ENCODE results near the gene ZNF480.
"Not testable (repeated sequence)": the region's sequence is repeated elsewhere in the genome, so short reads cannot be mapped to it uniquely, and the experiment has no call there.

ZNF480 gene

GRCh38 chr19:52296773-52297600 is at the start of gene ZNF480:
TSS of gene ZNF480 (plus strand) at chr19:52297169. CDS start at chr19:52300413, 3,244 bp downstream.
- peak; percentile 52 to 76 (median 56) for DNase-seq (ENCODE audit: low read depth in 3 of 3)

DNA sequence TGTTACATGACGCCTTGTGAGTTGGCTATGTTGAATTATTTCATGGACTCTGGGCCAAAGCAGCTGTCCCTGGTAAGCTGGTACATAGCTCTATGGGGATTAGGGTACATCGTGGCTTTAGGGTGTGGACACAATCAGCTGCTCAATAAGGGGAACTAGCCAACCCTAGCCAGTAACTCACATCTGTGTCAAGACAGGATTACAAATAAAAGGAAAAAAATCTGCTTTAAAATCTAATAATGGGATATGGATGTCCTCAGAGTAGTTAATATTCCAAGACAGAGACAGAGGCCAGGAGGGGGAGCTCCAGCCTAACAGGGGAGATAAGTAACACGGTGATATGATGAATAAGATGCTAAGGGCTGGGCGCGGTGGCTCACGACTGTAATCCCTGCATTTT is 48.7 kb upstream of the ZNF480 start:
- peak; percentile 15 to 53 (median 40) for DNase-seq (ENCODE audit: low read depth in 3 of 3)

- no peak for DNase-seq (ENCODE audit: low read depth in 3 of 3)
These were observed 38.5 kb upstream of the ZNF480 start for GRCh38 chr19:52258426-52258825.

GRCh38 chr19:52265556-52265955 is 31.4 kb upstream of the ZNF480 start:
- DNase-seq (ENCODE audit: low read depth in 3 of 3), result not testable (repeated sequence)

- peak; percentile 95 to 98 (median 95) for DNase-seq (ENCODE audit: low read depth in 3 of 3)
These were observed 27.4 kb upstream of the ZNF480 start, which contains the start of gene ZNF766 for GRCh38 chr19:52269338-52270261. TSS of gene ZNF766 (plus strand) at chr19:52269587. CDS start at chr19:52269614, 27 bp downstream.

- DNase-seq (ENCODE audit: low read depth in 3 of 3), result no peak
These were observed 26.6 kb upstream of the ZNF480 start for GRCh38 chr19:52270266-52270885.

GRCh38 chr19:52273301-52273700 is 23.7 kb upstream of the ZNF480 start:
- DNase-seq (ENCODE audit: low read depth in 3 of 3), result no peak

- no peak for DNase-seq (ENCODE audit: low read depth in 3 of 3)
These were observed 22.8 kb upstream of the ZNF480 start for GRCh38 chr19:52274191-52274590.

DNA sequence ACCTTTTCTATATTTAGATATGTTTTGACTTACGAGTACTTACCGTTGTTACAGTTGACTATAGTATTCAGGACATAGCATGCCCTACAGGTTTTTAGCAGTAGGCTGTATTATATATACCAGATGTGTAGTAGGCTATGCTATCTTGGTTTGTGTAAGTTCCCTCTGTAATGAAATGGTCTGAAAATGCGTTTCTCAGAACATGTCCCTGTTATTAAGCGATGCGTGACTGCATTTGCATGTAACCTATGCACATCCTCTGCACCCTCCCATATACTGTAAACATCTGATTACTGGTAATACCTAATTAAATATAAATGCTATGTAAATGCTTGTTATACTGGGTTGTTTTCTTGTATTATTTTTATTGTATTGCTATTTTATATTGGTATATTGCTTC is 21.0 kb upstream of the ZNF480 start:
- DNase-seq (ENCODE audit: low read depth in 3 of 3), result no peak

DNA sequence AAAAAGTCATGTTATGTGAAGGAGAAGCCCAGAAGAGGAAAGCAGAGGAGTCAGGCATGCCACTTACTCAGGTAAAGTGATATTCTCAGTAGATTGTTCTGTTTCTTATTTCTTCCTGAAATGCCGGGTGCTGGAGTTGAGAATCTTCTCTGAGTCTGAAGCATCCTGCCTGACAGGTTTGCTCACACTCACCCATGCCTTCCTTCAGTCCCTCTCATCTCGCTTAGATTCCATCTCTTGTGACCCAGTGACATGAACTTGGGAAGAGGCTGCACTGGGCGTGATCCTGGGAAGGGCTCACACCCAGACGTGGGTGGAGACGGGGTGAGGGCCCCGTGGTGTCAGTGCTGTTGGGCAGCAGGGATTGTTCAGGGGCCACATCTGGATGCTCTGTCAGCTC is 19.5 kb upstream of the ZNF480 start:
- DNase-seq (ENCODE audit: low read depth in 3 of 3), result no peak

DNA sequence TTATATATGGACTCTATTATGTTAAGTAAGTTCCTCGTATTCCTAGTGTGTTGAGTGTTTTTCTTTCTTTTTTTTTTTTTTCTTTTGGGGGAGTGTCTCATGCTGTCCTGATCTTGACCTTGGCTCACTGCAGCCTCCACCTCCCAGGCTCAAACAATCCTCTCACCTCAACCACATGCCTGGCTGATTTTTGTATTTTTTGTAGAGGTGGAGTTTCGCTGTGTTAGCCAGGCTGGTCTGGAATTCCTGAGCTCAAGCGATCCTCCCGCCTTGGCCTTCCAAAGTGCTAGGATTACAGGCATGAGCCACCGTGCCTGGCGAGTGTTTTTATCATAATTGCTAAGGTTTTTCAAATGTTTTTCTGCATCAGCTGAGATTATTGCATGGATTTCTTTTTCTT is 10.7 kb upstream of the ZNF480 start:
- DNase-seq (ENCODE audit: low read depth in 3 of 3), result no peak

DNA sequence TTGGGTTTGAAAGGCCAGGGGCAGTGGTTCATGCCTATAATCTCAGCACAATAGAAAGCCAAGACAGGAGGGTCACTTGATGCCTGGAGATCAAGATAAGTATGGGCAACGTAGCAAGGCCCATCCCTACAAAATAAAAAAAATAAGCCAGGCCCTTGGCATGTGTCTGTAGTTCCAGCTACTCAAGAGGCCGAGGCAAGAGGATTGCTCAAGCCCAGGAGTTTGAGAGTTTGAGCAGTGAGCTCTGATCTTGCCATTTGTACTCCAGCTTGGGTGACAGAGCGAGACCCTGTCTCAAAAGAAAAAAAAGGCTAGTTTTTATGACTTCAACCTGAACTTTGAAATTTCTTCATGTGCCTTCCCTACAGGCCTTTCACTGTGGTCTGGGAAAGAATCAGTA is 5.2 kb upstream of the ZNF480 start:
- no peak for DNase-seq (ENCODE audit: low read depth in 3 of 3)

DNA sequence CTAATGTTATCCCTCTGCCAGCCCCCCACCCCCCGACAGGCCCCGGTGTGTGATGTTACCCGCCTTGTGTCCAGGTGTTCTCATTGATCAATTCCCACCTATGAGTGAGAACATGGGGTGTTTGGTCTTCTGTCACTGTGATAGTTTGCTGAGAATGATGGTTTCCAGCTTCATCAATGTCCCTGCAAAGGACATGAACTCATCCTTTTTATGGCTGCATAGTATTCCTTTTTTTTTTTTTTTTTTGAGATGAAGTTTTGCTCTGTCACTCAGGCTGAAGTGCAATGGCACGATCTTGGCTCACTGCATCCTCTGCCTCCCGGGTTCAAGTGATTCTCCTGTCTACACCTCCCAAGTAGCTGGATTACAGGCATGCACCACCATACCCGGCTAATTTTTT is 4.0 kb upstream of the ZNF480 start:
- not testable (repeated sequence) for DNase-seq (ENCODE audit: low read depth in 3 of 3)

- DNase-seq (ENCODE audit: low read depth in 3 of 3), result no peak
These were observed 583 bp upstream of the ZNF480 start for GRCh38 chr19:52296400-52296772.

- DNase-seq (ENCODE audit: low read depth in 3 of 3), result no peak
These were observed 814 bp downstream of the ZNF480 start for GRCh38 chr19:52297601-52298364.

DNA sequence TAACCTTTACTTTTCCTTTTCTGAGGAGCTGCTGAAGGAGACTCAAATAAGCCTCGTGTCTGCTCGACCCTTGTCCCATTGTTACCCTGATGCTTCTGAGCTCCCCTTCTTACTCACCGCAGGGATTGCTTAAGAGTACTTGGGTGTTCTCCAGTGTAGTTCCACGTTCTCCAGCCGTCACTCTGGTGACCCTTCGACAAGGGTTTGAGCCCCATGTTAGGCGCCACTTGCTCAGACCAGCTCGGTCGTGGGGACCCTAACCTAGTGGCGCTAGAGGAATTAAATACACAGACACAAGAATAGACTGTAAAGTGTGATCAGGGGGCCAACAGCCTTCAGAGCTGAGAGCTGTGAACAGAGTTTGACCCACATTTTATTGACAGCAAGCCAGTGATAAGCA is 10.3 kb downstream of the ZNF480 start:
- DNase-seq (ENCODE audit: low read depth in 3 of 3), result no peak

DNA sequence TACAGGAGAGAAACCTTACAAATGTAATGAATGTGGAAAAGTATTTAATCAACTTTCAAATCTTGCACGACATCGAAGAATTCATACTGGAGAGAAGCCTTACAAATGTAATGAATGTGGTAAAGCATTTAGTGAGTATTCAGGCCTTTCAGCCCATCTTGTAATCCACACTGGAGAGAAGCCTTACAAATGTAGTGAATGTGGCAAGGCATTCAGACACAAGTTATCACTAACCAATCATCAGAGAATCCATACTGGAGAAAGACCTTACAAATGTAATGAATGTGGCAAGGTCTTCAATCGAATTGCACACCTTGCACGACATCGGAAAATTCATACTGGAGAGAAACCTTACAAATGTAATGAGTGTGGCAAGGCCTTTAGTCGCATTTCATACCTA is 25.5 kb downstream of the ZNF480 start:
- no peak for DNase-seq (ENCODE audit: low read depth in 3 of 3)

GRCh38 chr19:52331757-52332156 is 34.8 kb downstream of the ZNF480 start:
- no peak for DNase-seq (ENCODE audit: low read depth in 3 of 3)

- no peak for DNase-seq (ENCODE audit: low read depth in 3 of 3)
These were observed 38.8 kb downstream of the ZNF480 start for GRCh38 chr19:52335768-52336116.

- DNase-seq (ENCODE audit: low read depth in 3 of 3), result peak; percentile 75 to 83 (median 79)
These were observed 39.3 kb downstream of the ZNF480 start, which contains the start of gene ZNF610 for GRCh38 chr19:52336117-52336790. TSS of gene ZNF610 (plus strand) at chr19:52336243. CDS start at chr19:52349173, 12,930 bp downstream.

Measured in stimulated activated CD4-positive, alpha-beta T cell treated with anti-CD3 and anti-CD28 coated beads, TNF-alpha, amount 100 ng/mL, for 4 hours (primary cell).